Panc1 (cell line): ENCODE data around the gene HTR3C. TPM values are rescaled to one million over a fixed set of nuclear protein-coding genes. Genes with fewer than 3 reads are reported as not detected.
"Not testable (repeated sequence)": the region's sequence is repeated elsewhere in the genome, so short reads cannot be mapped to it uniquely, and the experiment has no call there.

Source experiments
- ATAC-seq: fragments of 200-7000 bp; cut with Tn5 transposase; 2 replicates; pipeline ENCODE4 v1.9.1; 2020; ENCODE audit warnings: mild to moderate bottlenecking, moderate library complexity
- BruUV-seq: library from RNA; stranded (reverse); fragments of 400-500 nt; replicated peaks from 2 replicates; lab custom pipeline; 2021; lab: Mats Ljungman, UMichigan
- CTCF ChIA-PET: fragments of 300-600 bp; sonication (Branson Sonifier 250); formaldehyde crosslinking; loops from one replicate; lab custom pipeline; 2022; ENCODE audit warnings: antibody characterized with exemption; lab: Charles Lee
- POLR2A ChIA-PET: fragments of 300-600 bp; sonication (Branson Sonifier 250); formaldehyde crosslinking; loops from one replicate; lab custom pipeline; 2022; ENCODE audit warnings: antibody characterized with exemption; lab: Charles Lee
- DNase-seq: peaks from one replicate; pipeline ENCODE4 v3.0.0-alpha.2; 2010; ENCODE audit warnings: low read depth, low spot score
- H3K27ac ChIP-seq: 2 replicates; pipeline ENCODE4 v1.5.1; 2011; ENCODE audit warnings: mild to moderate bottlenecking, low read length, inconsistent platforms
- H3K27me3 ChIP-seq: fragments of 200-500 bp; sonication (Bioruptor generic); 2 replicates; pipeline ENCODE4 v1.6.0; 2014; ENCODE audit warnings: low read length, inconsistent platforms; ENCODE audit not compliant: control insufficient read depth, insufficient read depth
- H3K36me3 ChIP-seq: fragments of 200-500 bp; sonication (Bioruptor generic); 2 replicates; pipeline ENCODE4 v1.5.1; 2014; ENCODE audit warnings: inconsistent platforms, mild to moderate bottlenecking, low read length, moderate library complexity; ENCODE audit not compliant: control insufficient read depth, insufficient read depth
- H3K4me1 ChIP-seq: 2 replicates; pipeline ENCODE4 v1.5.1; 2011; ENCODE audit warnings: inconsistent platforms, mild to moderate bottlenecking, low read length, moderate library complexity; ENCODE audit not compliant: control insufficient read depth, insufficient read depth
- H3K4me3 ChIP-seq, 2 experiments: 2 replicates each; pipeline ENCODE4 v1.5.1; 2011 to 2012; ENCODE audit warnings: low read depth in 2 of 2, low read length in 2 of 2, mild to moderate bottlenecking in 2 of 2, inconsistent platforms in 1 of 2, moderate library complexity in 1 of 2
- H3K9me3 ChIP-seq: fragments of 200-500 bp; sonication (Bioruptor generic); 2 replicates; pipeline ENCODE4 v1.5.1; 2014; ENCODE audit warnings: low read depth, mild to moderate bottlenecking, inconsistent platforms, low read length, moderate library complexity; ENCODE audit not compliant: control insufficient read depth, insufficient read depth
- POLR2AphosphoS5 ChIP-seq: IDR thresholded peaks from 2 replicates; pipeline ENCODE4 v1.6.1; 2012; ENCODE audit warnings: mild to moderate bottlenecking, low read depth, low read length, moderate library complexity
- SIN3A ChIP-seq: IDR thresholded peaks from 2 replicates; pipeline ENCODE4 v1.6.1; 2012; ENCODE audit warnings: low read depth, mild to moderate bottlenecking, low read length, moderate library complexity, borderline replicate concordance; ENCODE audit not compliant: insufficient read depth
- TCF7L2 ChIP-seq: IDR thresholded peaks from 2 replicates; pipeline ENCODE4 v1.6.1; 2011; ENCODE audit warnings: mild to moderate bottlenecking, low read depth, low read length, inconsistent platforms
- in situ Hi-C: cut with HindIII; loops from 2 replicates; pipeline ENCODE4 v1.10.0; 2016; ENCODE audit warnings: low sequenced_read_pairs, low pct_unique_long_range_greater_than_20kb
- intact Hi-C: fragments of 100-400 bp; cut with micrococcal nuclease; formaldehyde crosslinking; loops from one replicate; pipeline ENCODE4 v1.10.0; 2022; ENCODE audit not compliant: unreplicated experiment
- total RNA-seq: library from RNA; stranded (reverse); gene quantifications from one replicate; pipeline ENCODE4 v1.2.1, GENCODE V29; 2021; ENCODE audit not compliant: unreplicated experiment
- TF ChIP-seq, protein P1 (sequence below), 2 experiments: IDR thresholded peaks; 2 replicates each; pipeline ENCODE4 v1.6.1; 2011 to 2012; ENCODE audit warnings: low read depth in 2 of 2, control low read depth in 1 of 2, low read length in 1 of 2, mild to moderate bottlenecking in 1 of 2, moderate library complexity in 1 of 2; ENCODE audit not compliant: insufficient read depth in 1 of 2
- TF ChIP-seq, protein P2 (sequence below): fragments of 450-650 bp; IDR thresholded peaks from 2 replicates; pipeline ENCODE4 v1.5.1; 2017; ENCODE audit warnings: mild to moderate bottlenecking

HTR3C gene
- total RNA-seq, 1 experiment from 2014 or later, result not detected

DNA sequence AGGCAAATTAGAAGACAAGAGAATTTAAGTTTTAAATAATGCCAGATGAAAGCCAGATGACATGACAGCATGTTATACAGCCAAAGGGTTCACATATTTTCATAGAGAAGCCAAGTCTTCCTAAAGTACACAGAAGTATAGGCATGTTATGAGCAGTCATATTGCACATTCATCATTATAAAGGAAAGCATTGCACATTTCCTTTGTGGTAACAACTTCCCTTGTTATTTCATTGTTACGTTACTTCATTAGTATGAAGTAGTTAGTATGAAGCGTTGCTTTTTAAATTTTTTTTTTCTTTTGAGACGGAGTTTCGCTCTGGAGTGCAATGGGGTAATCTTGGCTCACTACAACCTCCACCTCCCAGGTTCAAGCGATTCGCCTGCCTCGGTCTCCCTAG, 30.5 kb upstream of the HTR3C start:
- Histone ChIP-seq H3K4me3 (no peak overlapping the region), H3K27ac (no peak overlapping the region), H3K4me1 (no peaks in the 10 kb centered on the region), H3K9me3 (no peaks in the 10 kb centered on the region), H3K27me3 (0 out of 2 replicates have a peak, but pooled peaks cover 2% of the 10 kb centered on the region), H3K36me3 (no peaks in the 10 kb centered on the region)
- DNase-seq, result no peak
- BruUV-seq, result no TSS peak
- ATAC-seq, result no peak
- TF ChIP-seq, protein P1, sequence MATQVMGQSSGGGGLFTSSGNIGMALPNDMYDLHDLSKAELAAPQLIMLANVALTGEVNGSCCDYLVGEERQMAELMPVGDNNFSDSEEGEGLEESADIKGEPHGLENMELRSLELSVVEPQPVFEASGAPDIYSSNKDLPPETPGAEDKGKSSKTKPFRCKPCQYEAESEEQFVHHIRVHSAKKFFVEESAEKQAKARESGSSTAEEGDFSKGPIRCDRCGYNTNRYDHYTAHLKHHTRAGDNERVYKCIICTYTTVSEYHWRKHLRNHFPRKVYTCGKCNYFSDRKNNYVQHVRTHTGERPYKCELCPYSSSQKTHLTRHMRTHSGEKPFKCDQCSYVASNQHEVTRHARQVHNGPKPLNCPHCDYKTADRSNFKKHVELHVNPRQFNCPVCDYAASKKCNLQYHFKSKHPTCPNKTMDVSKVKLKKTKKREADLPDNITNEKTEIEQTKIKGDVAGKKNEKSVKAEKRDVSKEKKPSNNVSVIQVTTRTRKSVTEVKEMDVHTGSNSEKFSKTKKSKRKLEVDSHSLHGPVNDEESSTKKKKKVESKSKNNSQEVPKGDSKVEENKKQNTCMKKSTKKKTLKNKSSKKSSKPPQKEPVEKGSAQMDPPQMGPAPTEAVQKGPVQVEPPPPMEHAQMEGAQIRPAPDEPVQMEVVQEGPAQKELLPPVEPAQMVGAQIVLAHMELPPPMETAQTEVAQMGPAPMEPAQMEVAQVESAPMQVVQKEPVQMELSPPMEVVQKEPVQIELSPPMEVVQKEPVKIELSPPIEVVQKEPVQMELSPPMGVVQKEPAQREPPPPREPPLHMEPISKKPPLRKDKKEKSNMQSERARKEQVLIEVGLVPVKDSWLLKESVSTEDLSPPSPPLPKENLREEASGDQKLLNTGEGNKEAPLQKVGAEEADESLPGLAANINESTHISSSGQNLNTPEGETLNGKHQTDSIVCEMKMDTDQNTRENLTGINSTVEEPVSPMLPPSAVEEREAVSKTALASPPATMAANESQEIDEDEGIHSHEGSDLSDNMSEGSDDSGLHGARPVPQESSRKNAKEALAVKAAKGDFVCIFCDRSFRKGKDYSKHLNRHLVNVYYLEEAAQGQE (IDR thresholded peaks at IDR 0.05; ENCODE audit: insufficient read depth in 1 of 2, low read depth in 2 of 2, low read length in 1 of 2), result no peak
- no peak for TF ChIP-seq POLR2AphosphoS5
- TF ChIP-seq, protein P2, sequence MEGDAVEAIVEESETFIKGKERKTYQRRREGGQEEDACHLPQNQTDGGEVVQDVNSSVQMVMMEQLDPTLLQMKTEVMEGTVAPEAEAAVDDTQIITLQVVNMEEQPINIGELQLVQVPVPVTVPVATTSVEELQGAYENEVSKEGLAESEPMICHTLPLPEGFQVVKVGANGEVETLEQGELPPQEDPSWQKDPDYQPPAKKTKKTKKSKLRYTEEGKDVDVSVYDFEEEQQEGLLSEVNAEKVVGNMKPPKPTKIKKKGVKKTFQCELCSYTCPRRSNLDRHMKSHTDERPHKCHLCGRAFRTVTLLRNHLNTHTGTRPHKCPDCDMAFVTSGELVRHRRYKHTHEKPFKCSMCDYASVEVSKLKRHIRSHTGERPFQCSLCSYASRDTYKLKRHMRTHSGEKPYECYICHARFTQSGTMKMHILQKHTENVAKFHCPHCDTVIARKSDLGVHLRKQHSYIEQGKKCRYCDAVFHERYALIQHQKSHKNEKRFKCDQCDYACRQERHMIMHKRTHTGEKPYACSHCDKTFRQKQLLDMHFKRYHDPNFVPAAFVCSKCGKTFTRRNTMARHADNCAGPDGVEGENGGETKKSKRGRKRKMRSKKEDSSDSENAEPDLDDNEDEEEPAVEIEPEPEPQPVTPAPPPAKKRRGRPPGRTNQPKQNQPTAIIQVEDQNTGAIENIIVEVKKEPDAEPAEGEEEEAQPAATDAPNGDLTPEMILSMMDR, result no peak
- TF ChIP-seq SIN3A, result no peak
- no peak for TF ChIP-seq TCF7L2
- intact Hi-C loops (no loop called here), in situ Hi-C loops (no loop called here)
- POLR2A ChIA-PET, result no interaction called here
- CTCF ChIA-PET, result no interaction called here

DNA sequence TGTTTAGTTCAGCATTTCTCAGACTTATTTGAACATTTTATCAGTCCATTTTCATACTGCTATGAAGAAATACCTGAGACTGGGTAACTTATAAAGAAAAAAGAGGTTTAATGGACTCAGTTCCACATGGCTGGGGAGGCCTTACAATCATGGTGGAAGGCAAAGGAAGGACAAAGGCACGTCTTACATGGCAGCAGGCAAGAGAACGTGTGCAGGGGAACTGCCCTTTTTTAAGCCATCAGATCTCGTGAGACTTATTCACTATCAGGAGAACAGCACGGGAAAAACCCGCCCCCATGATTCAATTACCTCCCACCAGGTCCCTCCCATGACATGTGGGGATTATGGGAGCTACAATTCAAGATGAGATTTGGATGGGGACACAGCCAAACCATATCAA, 27.6 kb upstream of the HTR3C start:
- H3K4me3 ChIP-seq, H3K36me3 ChIP-seq, ATAC-seq, POLR2A ChIA-PET, CTCF ChIA-PET, H3K27me3 ChIP-seq, intact Hi-C loops, H3K9me3 ChIP-seq, BruUV-seq, DNase-seq, H3K27ac ChIP-seq, H3K4me1 ChIP-seq, in situ Hi-C loops: not testable (repeated sequence)

DNA sequence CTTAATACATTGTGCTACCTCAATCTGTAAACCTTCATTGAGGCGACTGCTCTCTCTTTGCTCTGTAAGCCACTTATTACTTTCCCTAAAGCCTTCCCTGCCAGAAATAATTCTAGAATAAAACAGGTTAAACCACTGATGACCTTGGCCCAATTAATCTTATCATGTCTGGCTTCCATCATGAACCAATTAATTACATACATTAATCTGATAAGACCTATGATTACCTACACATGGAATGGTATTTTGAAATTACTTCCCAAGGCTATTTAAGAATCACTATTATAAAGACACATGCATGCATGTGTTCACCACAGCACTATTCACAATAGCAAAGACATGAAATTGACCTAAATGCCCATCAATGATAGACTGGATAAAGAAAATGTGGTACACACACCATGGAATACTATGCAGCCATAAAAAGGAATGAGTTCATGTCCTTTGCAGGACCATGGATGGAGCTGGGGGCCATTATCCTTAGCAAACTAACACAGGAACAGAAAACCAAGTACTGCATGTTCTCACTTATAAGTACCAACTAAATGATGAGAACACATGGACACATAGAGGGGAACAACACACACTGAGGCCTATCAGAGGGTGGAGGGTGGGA, 24.5 kb upstream of the HTR3C start:
- H3K27me3 ChIP-seq, in situ Hi-C loops, ATAC-seq, H3K9me3 ChIP-seq, H3K4me1 ChIP-seq, BruUV-seq, H3K36me3 ChIP-seq, DNase-seq, intact Hi-C loops, POLR2A ChIA-PET, CTCF ChIA-PET, H3K27ac ChIP-seq, H3K4me3 ChIP-seq: not testable (repeated sequence)
